Neuron (in vitro differentiated cells): ENCODE data around the gene PRKAR2A.
"Not testable (repeated sequence)": the region's sequence is repeated elsewhere in the genome, so short reads cannot be mapped to it uniquely, and the experiment has no call there.

ENCODE experiments used
- H2AFZ ChIP-seq: one replicate; pipeline ENCODE4 v1.6.1; 2013; ENCODE audit warnings: low read depth, mild to moderate bottlenecking, inconsistent platforms, low read length, moderate library complexity
- H3K27me3 ChIP-seq: one replicate; pipeline ENCODE4 v1.6.1; 2013; ENCODE audit warnings: low read length; ENCODE audit not compliant: insufficient read depth
- H3K36me3 ChIP-seq: one replicate; pipeline ENCODE4 v1.6.1; 2013; ENCODE audit warnings: low read length; ENCODE audit not compliant: insufficient read depth
- H3K4me1 ChIP-seq: one replicate; pipeline ENCODE4 v1.6.1; 2013; ENCODE audit warnings: low read length; ENCODE audit not compliant: insufficient read depth
- H3K4me3 ChIP-seq: 2 replicates; pipeline ENCODE4 v1.5.1; 2013; ENCODE audit warnings: mild to moderate bottlenecking, low read length, moderate library complexity
- H3K9me3 ChIP-seq: one replicate; pipeline ENCODE4 v1.6.1; 2013; ENCODE audit warnings: low read length

PRKAR2A gene

DNA sequence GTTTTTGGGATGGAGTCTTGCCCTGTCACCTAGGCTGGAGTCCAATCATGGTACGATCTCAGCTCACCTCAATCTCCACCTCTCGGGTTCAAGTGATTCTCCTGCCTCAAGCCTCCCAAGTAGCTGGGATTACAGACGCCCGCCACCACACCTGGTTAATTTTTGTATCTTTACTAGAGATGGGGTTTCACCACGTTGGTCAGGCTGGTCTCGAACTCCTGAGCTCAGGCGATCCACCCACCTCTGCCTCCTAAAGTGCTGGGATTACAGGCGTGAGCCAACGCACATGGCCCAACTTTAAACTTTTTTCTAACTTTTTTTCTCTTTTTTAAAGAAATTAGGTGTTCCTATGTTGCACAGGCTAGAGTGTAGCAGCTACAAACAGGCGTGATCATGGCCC is 19.8 kb downstream of the PRKAR2A start:
- not testable (repeated sequence) for H2AFZ ChIP-seq, H3K9me3 ChIP-seq, H3K4me3 ChIP-seq, H3K4me1 ChIP-seq, H3K27me3 ChIP-seq, H3K36me3 ChIP-seq

DNA sequence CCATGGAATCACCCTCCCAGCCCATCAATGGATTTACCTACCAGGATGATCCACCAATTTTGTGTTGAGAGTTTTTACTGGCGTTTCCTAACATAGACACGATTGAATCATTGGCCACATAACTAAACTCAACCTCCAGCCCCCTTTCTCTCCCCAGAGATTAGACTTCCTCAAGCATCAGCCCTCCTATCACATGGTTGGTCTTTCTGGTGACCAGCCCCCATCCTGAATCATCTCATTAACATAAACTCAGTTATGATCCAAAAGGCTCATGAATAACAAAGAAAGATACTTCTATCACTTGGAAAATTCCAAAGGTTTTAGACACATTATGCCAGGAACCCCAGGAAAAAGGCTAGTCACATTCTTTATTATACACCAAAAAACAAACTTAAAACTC is 21.2 kb downstream of the PRKAR2A start:
- Histone ChIP-seq H3K9me3 (no peaks in the 10 kb centered on the region), H3K4me1 (peaks cover 6% of the 10 kb centered on the region), H2AFZ (peak overlapping the region; percentile 44), H3K4me3 (no peak overlapping the region), H3K27me3 (no peaks in the 10 kb centered on the region), H3K36me3 (no peaks in the 10 kb centered on the region)

DNA sequence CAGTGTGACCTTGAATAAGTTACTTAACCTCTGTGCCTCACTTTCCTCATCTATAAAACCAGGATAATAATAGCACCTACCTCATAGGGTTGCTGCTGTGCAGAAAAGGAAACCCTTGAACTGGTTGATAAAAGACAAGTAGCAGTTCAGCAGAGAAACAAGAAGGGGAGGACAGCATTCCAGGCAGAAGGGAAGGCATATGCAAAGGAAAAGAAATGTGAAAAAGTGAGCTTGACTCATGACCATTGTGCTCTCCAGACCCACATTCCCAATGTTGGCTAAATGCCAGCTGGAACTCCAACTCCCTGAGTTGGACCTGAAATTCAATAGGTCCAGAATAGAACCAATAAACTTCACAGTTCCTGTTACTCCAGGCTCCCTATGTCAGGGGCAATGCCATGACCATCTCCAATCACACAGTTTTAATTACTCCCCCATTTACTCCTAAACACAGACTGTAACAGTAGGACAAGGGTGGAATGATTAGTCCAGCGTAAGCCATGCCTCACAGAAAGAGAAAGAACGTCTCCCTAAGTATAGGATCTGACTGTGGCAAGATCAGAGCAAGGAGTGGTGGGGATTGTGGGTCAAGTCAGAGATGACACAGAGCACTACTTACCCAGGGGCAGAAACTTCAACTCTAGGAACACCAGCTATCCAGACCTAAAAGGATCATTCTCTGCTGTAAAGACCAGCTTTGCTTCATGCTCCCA is 26.9 kb downstream of the PRKAR2A start:
- no peak overlapping the region for H2AFZ ChIP-seq
- no peaks in the 10 kb centered on the region for H3K4me1 ChIP-seq
- H3K27me3 ChIP-seq = no peaks in the 10 kb centered on the region
- no peaks in the 10 kb centered on the region for H3K36me3 ChIP-seq
- no peak overlapping the region for H3K4me3 ChIP-seq
- H3K9me3 ChIP-seq = no peaks in the 10 kb centered on the region

DNA sequence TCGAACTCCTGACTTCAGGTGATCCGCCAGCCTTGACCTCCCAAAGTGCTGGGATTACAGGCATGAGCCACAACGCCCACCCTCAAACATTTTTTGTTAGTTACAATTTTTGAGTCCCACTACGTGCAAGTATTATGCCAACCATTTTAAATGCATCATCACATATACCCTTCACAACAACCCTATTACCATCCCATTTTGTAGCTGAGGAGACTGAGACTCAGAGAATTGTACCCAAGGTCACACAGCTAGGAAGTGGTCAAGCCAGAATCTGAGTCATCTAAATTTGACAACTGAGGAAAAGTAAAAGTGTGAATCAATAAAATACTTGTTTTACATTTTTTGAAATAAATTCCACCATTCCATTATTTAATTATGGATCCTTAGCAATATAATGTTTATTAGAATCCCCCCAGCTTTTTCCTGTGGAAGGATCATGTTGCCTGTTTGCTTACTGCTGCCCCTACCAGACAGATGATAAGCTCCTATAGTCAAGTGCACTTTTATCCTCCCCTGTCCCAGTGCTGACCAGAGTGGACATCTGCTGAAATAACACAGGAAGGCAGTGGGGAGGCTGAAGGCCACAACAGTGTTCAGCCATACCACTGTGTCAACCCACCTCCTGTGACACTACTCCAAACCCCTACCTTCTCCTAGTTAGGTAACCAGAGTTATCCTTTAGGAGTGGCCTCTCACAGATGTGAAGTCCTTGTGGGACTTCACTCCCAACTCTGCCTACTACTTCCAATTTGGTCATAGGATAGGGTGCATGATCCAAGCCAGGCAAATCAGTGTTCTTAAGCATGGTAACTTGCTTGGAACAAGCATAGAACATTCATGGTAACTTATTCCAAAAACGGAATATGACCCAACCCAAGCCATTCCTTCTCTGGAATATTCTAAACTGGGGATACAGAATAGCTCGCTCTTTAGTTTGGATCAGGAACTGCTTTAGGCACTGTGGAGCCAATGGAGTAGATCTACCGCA is 28.1 kb downstream of the PRKAR2A start:
- H2AFZ ChIP-seq = no peak overlapping the region
- no peak overlapping the region for H3K4me3 ChIP-seq

DNA sequence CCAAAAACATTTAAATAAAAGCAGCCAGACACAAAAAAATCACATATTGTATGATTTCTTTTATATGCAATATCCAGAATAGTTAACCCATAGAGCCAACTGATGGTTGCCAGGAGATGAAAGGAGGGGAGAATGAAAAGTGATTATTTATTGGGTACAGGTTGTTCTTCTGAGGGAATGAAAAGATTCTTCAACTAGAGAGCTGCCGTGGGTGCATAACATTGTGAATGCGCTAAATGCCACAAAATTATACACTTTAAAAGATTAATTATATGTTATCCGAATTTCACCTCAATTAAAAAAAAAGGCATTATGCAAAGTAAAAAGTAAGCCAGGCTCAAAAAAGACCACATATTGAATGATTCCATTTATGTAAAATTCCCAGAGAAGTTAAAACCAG is 36.1 kb downstream of the PRKAR2A start:
- Histone ChIP-seq H3K36me3 (no peaks in the 10 kb centered on the region), H3K9me3 (no peaks in the 10 kb centered on the region), H3K4me3 (no peak overlapping the region), H2AFZ (no peak overlapping the region), H3K4me1 (peaks cover 8% of the 10 kb centered on the region), H3K27me3 (no peaks in the 10 kb centered on the region)

More for the DNA sequence above, 28.1 kb downstream of the PRKAR2A start:
- Histone ChIP-seq H3K36me3 (no peaks in the 10 kb centered on the region), H3K9me3 (no peaks in the 10 kb centered on the region), H3K4me1 (no peaks in the 10 kb centered on the region), H3K27me3 (no peaks in the 10 kb centered on the region)

DNA sequence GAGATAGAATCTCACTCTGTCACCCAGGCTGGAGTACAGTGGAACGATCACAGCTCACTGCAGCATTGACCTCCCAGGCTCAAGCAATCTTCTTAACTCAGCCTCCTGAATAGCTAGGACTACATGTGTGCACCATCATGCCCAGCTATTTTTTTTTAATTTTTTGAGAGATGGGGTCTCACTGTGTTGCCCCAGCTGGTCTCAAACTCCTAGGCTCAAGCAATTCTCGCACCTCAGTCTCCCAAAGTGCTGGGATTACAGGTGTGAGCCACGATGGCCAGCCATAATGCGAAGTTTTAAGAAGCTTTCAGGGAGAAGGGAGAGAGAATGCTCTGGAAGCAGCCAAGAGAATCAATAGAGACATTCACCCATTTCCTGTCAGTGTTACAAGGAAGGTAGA is 42.7 kb downstream of the PRKAR2A start:
- H3K27me3 ChIP-seq = no peaks in the 10 kb centered on the region
- no peak overlapping the region for H2AFZ ChIP-seq
- H3K9me3 ChIP-seq = no peaks in the 10 kb centered on the region
- H3K4me3 ChIP-seq = no peak overlapping the region
- H3K36me3 ChIP-seq = no peaks in the 10 kb centered on the region
- no peaks in the 10 kb centered on the region for H3K4me1 ChIP-seq

DNA sequence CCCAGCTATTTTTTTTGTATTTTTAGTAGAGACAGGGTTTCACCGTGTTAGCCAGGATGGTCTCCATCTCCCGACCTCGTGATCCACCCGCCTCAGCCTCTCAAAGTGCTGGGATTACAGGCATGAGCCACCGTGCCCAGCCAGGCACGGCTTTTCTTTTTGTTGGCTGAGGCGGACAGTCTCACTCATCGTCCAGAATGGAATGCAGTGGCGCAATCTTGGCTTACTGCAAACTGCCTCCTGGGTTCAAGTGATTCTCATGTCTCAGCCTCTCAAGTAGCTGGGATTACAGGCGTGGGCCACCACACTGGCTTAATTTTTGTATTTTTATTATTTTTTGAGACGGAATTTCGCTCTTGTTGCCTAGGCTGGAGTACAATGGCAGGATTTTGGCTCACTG is 46.8 kb downstream of the PRKAR2A start:
- not testable (repeated sequence) for H3K4me1 ChIP-seq, H3K36me3 ChIP-seq, H2AFZ ChIP-seq, H3K9me3 ChIP-seq, H3K4me3 ChIP-seq, H3K27me3 ChIP-seq

DNA sequence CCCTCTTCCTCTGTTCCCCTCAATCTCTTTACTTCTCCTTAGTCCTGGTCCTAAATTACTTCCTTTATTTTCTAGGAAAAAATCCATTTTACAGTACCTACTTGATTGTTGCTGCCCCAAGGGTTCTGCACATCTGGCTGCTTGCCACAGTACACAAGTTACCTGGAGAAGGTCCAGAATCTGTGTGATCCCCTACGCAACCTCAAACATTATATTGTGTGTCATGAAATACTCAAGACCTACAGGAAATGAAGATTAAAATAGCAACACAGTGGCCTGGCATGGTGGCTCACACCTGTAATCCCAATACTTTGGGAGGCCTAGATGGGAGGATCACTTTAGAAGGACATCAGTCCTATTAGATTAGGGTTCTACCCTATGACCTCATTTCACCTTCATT is 48.7 kb downstream of the PRKAR2A start:
- no peak overlapping the region for H2AFZ ChIP-seq
- no peaks in the 10 kb centered on the region for H3K36me3 ChIP-seq
- H3K27me3 ChIP-seq = no peaks in the 10 kb centered on the region
- no peak overlapping the region for H3K4me3 ChIP-seq
- no peaks in the 10 kb centered on the region for H3K9me3 ChIP-seq
- H3K4me1 ChIP-seq = no peaks in the 10 kb centered on the region

DNA sequence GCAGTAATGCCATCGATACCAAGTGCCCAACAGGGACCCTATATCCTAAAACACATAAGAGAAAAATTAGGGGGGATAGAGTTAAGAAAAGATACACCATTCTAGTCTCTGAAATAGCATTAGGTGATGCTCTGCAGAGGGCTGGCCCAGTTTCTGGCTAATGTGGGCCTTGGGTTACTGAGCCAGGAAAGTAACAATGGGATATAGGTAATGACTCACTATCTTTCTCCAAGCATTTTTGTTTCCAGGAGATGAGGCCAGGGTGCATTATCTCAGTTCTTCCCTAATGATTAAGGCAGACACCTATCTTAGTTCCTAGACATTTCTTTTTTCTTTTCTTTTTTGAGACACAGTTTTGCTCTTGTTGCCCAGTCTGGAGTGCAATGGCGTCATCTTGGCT is 50.0 kb downstream of the PRKAR2A start:
- Histone ChIP-seq H3K4me3 (no peak overlapping the region), H3K27me3 (no peaks in the 10 kb centered on the region), H3K9me3 (no peaks in the 10 kb centered on the region), H3K4me1 (no peaks in the 10 kb centered on the region), H2AFZ (no peak overlapping the region), H3K36me3 (no peaks in the 10 kb centered on the region)

DNA sequence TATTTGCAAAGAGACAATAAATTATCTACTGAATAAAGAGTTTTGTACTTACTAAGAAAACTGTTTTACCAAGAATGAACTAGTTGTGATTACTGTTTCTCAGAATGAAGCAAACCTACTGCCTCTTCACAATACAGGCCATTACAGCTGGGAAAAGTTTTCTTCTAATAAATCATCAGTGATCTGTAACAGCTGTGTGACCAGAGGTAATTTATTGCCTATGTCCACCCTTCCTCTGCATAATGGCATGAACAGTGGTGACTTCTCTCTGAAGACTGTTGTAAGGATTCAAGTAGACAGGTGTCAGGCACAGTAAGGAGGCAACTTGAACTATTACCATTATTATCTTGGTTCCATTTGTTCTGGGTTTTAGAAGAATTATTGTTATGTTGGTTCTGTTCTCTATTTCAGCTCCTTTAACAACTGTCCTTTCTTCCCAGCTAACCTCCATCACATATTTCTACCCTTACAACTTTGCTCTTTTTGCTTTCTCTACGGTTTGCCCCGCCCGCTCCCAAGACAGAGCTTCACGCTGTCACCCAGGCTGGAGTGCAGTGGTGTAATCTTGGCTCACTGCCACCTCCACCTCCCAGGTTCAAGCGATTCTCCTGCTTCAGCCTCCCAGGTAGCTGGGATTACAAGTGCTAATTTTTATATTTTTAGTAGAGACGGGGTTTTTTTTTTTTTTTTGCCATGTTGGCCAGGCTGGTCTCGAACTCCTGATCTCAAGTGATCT is 51.5 kb downstream of the PRKAR2A start:
- H3K27me3 ChIP-seq = no peaks in the 10 kb centered on the region
- no peak overlapping the region for H3K4me3 ChIP-seq
- H3K9me3 ChIP-seq = no peaks in the 10 kb centered on the region
- H3K4me1 ChIP-seq = no peaks in the 10 kb centered on the region
- no peaks in the 10 kb centered on the region for H3K36me3 ChIP-seq
- no peak overlapping the region for H2AFZ ChIP-seq

DNA sequence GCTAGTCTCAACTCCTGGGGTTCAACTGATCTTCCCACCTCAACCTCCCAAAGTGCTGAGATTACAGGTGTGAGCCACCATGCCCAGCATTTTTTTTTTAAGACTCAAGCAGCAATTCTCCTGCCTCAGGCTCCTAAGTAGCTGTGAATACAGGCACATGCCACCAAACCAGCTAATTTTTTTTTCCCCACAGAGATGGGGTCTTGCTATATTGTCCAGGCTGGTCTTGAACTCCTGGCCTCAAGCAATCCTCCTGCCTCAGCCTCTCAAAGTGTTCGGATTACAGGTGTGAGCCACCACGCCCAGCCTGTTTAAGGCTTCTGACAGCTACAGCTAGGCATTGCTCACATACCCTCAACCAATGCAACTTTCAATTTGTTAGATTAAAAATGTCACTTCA is 54.2 kb downstream of the PRKAR2A start:
- not testable (repeated sequence) for H3K9me3 ChIP-seq, H2AFZ ChIP-seq, H3K36me3 ChIP-seq, H3K27me3 ChIP-seq, H3K4me1 ChIP-seq, H3K4me3 ChIP-seq

DNA sequence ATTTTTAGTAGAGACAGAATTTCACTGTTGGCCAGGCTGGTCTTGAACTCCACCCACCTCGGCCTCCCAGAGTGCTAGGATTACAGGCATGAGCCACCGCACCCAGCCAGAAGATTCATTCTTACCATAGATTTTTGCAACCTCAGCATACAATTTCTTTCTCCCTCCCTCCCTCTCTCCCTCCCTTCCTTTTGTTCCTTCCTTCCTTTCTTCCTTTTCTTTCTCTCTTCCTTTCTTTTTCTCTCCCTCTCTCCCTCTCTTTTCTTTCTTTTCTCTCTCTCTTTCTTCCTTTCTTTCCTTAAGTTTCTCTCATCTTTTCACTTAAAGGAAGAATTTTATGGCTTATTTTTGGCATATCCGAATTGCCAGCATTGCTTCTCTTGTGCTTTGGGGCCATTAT is 58.0 kb downstream of the PRKAR2A start:
- Histone ChIP-seq H2AFZ (no peak overlapping the region), H3K9me3 (no peaks in the 10 kb centered on the region), H3K36me3 (no peaks in the 10 kb centered on the region), H3K27me3 (no peaks in the 10 kb centered on the region), H3K4me1 (no peaks in the 10 kb centered on the region), H3K4me3 (no peak overlapping the region)

DNA sequence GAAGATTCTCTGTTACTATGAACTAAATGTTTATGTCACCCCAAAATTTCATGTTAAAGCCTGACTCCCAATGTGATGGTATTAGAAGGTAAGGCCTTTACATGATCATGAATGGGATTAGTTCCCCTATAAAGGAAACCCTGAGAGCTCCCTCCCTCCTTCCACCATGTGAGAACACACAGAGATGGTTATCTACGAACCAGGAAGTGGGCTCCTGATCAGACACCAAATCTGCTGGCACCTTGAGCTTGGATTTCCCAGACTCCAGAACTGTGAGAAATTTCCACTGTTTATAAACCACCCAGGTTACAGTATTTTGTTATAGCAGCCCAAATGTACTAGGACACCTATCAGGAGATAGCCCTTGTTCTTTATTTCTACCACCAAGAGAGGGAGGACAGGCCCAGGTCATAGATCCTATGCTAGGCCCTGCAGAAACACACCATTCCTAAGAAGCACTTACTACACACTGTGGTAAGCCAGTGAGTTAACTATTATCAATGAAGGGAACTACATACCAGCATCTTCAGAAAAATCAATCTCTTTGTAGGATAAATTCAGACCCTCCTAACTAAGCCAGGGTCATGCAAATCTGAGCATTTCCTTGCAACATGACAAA is 59.0 kb downstream of the PRKAR2A start:
- H3K36me3 ChIP-seq = no peaks in the 10 kb centered on the region
- no peaks in the 10 kb centered on the region for H3K9me3 ChIP-seq
- H3K27me3 ChIP-seq = no peaks in the 10 kb centered on the region
- no peak overlapping the region for H2AFZ ChIP-seq
- H3K4me3 ChIP-seq = no peak overlapping the region
- H3K4me1 ChIP-seq = no peaks in the 10 kb centered on the region
